NT2/D1 (cell line): ENCODE results near the gene MAP2.

Source experiments
- SUZ12 ChIP-seq: IDR thresholded peaks from 2 replicates; pipeline ENCODE4 v1.6.1; 2011; ENCODE audit not compliant: insufficient read length, insufficient read depth; ENCODE audit errors: extremely low read depth
- YY1 ChIP-seq: IDR thresholded peaks from 2 replicates; pipeline ENCODE4 v1.6.1; 2011; ENCODE audit not compliant: insufficient read length, insufficient read depth
- ZNF274 ChIP-seq: IDR thresholded peaks from 2 replicates; pipeline ENCODE4 v1.6.1; 2011; ENCODE audit warnings: mild to moderate bottlenecking, low read depth, low read length

GRCh38 chr2:209383212-209383611 is 40.6 kb upstream of the MAP2 start:
- no peak for TF ChIP-seq YY1
- no peak for TF ChIP-seq SUZ12
- TF ChIP-seq ZNF274, result no peak
